ENCODE data around the gene ZNF524.
"Not testable (repeated sequence)": the region's sequence is repeated elsewhere in the genome, so short reads cannot be mapped to it uniquely, and the experiment has no call there.

ZNF524 gene

GRCh38 chr19:55581145-55581822, 18.8 kb upstream of the ZNF524 start:
- no peak for DNase-seq (ENCODE audit: low spot score)

GRCh38 chr19:55581823-55582223, 18.3 kb upstream of the ZNF524 start:
- DNase-seq (ENCODE audit: low spot score), result no peak

- DNase-seq (ENCODE audit: low spot score), result not testable (repeated sequence)
These were observed 17.8 kb upstream of the ZNF524 start for GRCh38 chr19:55582284-55582683.

GRCh38 chr19:55583897-55584296, 16.2 kb upstream of the ZNF524 start:
- not testable (repeated sequence) for DNase-seq (ENCODE audit: low spot score)

- no peak for DNase-seq (ENCODE audit: low spot score)
These were observed 15.2 kb upstream of the ZNF524 start for GRCh38 chr19:55584871-55585270.

GRCh38 chr19:55585658-55586339, 14.3 kb upstream of the ZNF524 start:
- peak; percentile 88 for DNase-seq (ENCODE audit: low spot score)

GRCh38 chr19:55586976-55587668, 13.0 kb upstream of the ZNF524 start:
- peak; percentile 95 for DNase-seq (ENCODE audit: low spot score)

GRCh38 chr19:55588738-55589137, 11.3 kb upstream of the ZNF524 start:
- no peak for DNase-seq (ENCODE audit: low spot score)

GRCh38 chr19:55590109-55590508, 10.0 kb upstream of the ZNF524 start:
- DNase-seq (ENCODE audit: low spot score), result no peak

- DNase-seq (ENCODE audit: low spot score), result no peak
These were observed 9.5 kb upstream of the ZNF524 start for GRCh38 chr19:55590617-55591016.

- no peak for DNase-seq (ENCODE audit: low spot score)
These were observed 8.5 kb upstream of the ZNF524 start for GRCh38 chr19:55591555-55591954.

GRCh38 chr19:55592391-55593090, 7.5 kb upstream of the ZNF524 start:
- DNase-seq (ENCODE audit: low spot score), result no peak

- no peak for DNase-seq (ENCODE audit: low spot score)
These were observed 6.9 kb upstream of the ZNF524 start for GRCh38 chr19:55593096-55593772.

- no peak for DNase-seq (ENCODE audit: low spot score)
These were observed 5.0 kb upstream of the ZNF524 start for GRCh38 chr19:55594996-55595545.

GRCh38 chr19:55596304-55596703, 3.8 kb upstream of the ZNF524 start:
- DNase-seq (ENCODE audit: low spot score), result no peak

GRCh38 chr19:55597501-55597921, 2.6 kb upstream of the ZNF524 start:
- no peak for DNase-seq (ENCODE audit: low spot score)

- no peak for DNase-seq (ENCODE audit: low spot score)
These were observed 2.1 kb upstream of the ZNF524 start for GRCh38 chr19:55598034-55598433.

- peak; percentile 97 for DNase-seq (ENCODE audit: low spot score)
These were observed 1.2 kb upstream of the ZNF524 start for GRCh38 chr19:55598719-55599467.

- DNase-seq (ENCODE audit: low spot score), result peak; percentile 99
These were observed 633 bp upstream of the ZNF524 start, which contains the start of gene FIZ1 for GRCh38 chr19:55599468-55599841. FIZ1 (minus strand) TSS chr19:55599517; CDS start chr19:55597865, 1,652 bp downstream.

GRCh38 chr19:55600662-55601028, 557 bp downstream of the ZNF524 start:
- no peak for DNase-seq (ENCODE audit: low spot score)

- DNase-seq (ENCODE audit: low spot score), result no peak
These were observed 996 bp downstream of the ZNF524 start for GRCh38 chr19:55601084-55601483.
